H1 (cell line): ENCODE measurements around the gene ATP7B. TPM values are rescaled to one million over a fixed set of nuclear protein-coding genes. Genes with fewer than 3 reads are reported as not detected.

ENCODE experiments used
- CTCF ChIA-PET: fragments of 300-600 bp; sonication (Branson Sonifier 250); formaldehyde crosslinking; loops from one replicate; lab custom pipeline; 2021; ENCODE audit not compliant: partially characterized antibody; lab: Charles Lee
- POLR2A ChIA-PET: fragments of 300-600 bp; sonication (Branson Sonifier 250); formaldehyde crosslinking; loops from one replicate; lab custom pipeline; 2021; ENCODE audit warnings: inconsistent platforms; ENCODE audit not compliant: partially characterized antibody; lab: Charles Lee
- DNase-seq, 2 experiments: peaks; one replicate each; pipeline versions ENCODE4 v3.0.0 to v3.0.0-alpha.2; 2010 to 2022; ENCODE audit warnings: low spot score in 2 of 2, low read depth in 1 of 2, mixed read lengths in 1 of 2
- FAIRE-seq: peaks from 2 replicates; lab custom pipeline; 2011; peaks lifted over from hg19 to GRCh38; lab: Jason Lieb, UNC
- H2AFZ ChIP-seq: 2 replicates; pipeline ENCODE4 v1.8.1; 2012; ENCODE audit warnings: low read length, inconsistent platforms
- H2AK5ac ChIP-seq: 2 replicates; pipeline ENCODE4 v1.6.1; 2013; ENCODE audit warnings: low read depth, low read length
- H2BK120ac ChIP-seq: replicated peaks from 2 replicates; pipeline ENCODE3; 2013; ENCODE audit warnings: low read depth, low read length, inconsistent platforms
- H2BK12ac ChIP-seq: 2 replicates; pipeline ENCODE4 v1.6.1; 2013; ENCODE audit warnings: low read depth, low read length
- H2BK15ac ChIP-seq: 2 replicates; pipeline ENCODE4 v1.6.1; 2013; ENCODE audit warnings: low read length
- H2BK20ac ChIP-seq: 2 replicates; pipeline ENCODE4 v1.6.1; 2013; ENCODE audit warnings: low read length
- H2BK5ac ChIP-seq: 2 replicates; pipeline ENCODE4 v1.6.1; 2013; ENCODE audit warnings: low read depth, low read length
- H3K14ac ChIP-seq: 2 replicates; pipeline ENCODE4 v1.6.1; 2013; ENCODE audit warnings: inconsistent platforms; ENCODE audit not compliant: insufficient read length
- H3K18ac ChIP-seq: 2 replicates; pipeline ENCODE4 v1.6.1; 2013; ENCODE audit warnings: low read length; ENCODE audit errors: extremely low read depth
- H3K23ac ChIP-seq: 2 replicates; pipeline ENCODE4 v1.6.1; 2013; ENCODE audit warnings: inconsistent platforms; ENCODE audit not compliant: insufficient read length
- H3K23me2 ChIP-seq: 2 replicates; pipeline ENCODE4 v1.6.1; 2013; ENCODE audit warnings: low read depth, low read length
- H3K27ac ChIP-seq: 2 replicates; pipeline ENCODE4 v1.6.1; 2011; ENCODE audit warnings: low read depth, low read length, inconsistent platforms
- H3K27me3 ChIP-seq, 4 experiments: replicated peaks in 1 of 4; 1 replicate in 1 of 4; 2 replicates in 3 of 4; pipeline versions ENCODE4 v1.6.1 to v1.8.1; 2011 to 2013; ENCODE audit warnings: low read length in 3 of 4, mild to moderate bottlenecking in 3 of 4, inconsistent platforms in 2 of 4, mixed read lengths in 2 of 4, moderate library complexity in 1 of 4; ENCODE audit not compliant: control insufficient read depth in 3 of 4, insufficient read depth in 3 of 4; ENCODE audit errors: extremely low read depth in 1 of 4
- H3K36me3 ChIP-seq, 4 experiments: 2 replicates each; pipeline versions ENCODE4 v1.6.1 to v1.8.1; 2011 to 2013; ENCODE audit warnings: mild to moderate bottlenecking in 4 of 4, low read length in 3 of 4, moderate library complexity in 2 of 4, control low read depth in 1 of 4, inconsistent platforms in 1 of 4; ENCODE audit not compliant: insufficient read depth in 4 of 4, control insufficient read depth in 2 of 4
- H3K4ac ChIP-seq: replicated peaks from 2 replicates; pipeline ENCODE3; 2013; ENCODE audit warnings: low read length, low read depth, mixed read lengths, inconsistent platforms; ENCODE audit not compliant: insufficient read length
- H3K4me1 ChIP-seq, 4 experiments: replicated peaks in 1 of 4; 1 replicate in 1 of 4; 2 replicates in 3 of 4; pipeline versions ENCODE4 v1.6.1 to v1.8.1; 2011 to 2013; ENCODE audit warnings: low read length in 3 of 4, inconsistent platforms in 2 of 4, mixed read lengths in 1 of 4; ENCODE audit not compliant: insufficient read depth in 4 of 4, control insufficient read depth in 3 of 4
- H3K4me2 ChIP-seq, 2 experiments: 2 replicates each; pipeline versions ENCODE4 v1.6.1 to v1.8.1; 2011 to 2013; ENCODE audit warnings: low read depth in 2 of 2, low read length in 2 of 2, control low read depth in 1 of 2, inconsistent platforms in 1 of 2, mild to moderate bottlenecking in 1 of 2; ENCODE audit not compliant: insufficient read depth in 1 of 2
- H3K4me3 ChIP-seq, 4 experiments: fragments of 200-600, 300-600 bp in 1 of 4; sonication (generic), shearing (Covaris generic), sonication (Bioruptor Twin) in 1 of 4; 2 replicates each; pipeline versions ENCODE4 v1.5.1 to v1.8.1; 2011 to 2016; ENCODE audit warnings: low read length in 4 of 4, low read depth in 3 of 4, control low read depth in 2 of 4, inconsistent platforms in 2 of 4, mild to moderate bottlenecking in 2 of 4, mixed read lengths in 1 of 4, moderate library complexity in 1 of 4; ENCODE audit not compliant: insufficient read depth in 2 of 4; ENCODE audit errors: extremely low read depth in 1 of 4
- H3K56ac ChIP-seq: replicated peaks from 2 replicates; pipeline ENCODE3; 2013; ENCODE audit warnings: low read depth, mild to moderate bottlenecking, mixed read lengths, low read length, inconsistent platforms; ENCODE audit not compliant: insufficient read length
- H3K79me1 ChIP-seq: 2 replicates; pipeline ENCODE4 v1.6.1; 2013; ENCODE audit warnings: low read depth, low read length, control low read depth
- H3K79me2 ChIP-seq, 2 experiments: 2 replicates each; pipeline versions ENCODE4 v1.6.1 to v1.8.1; 2012 to 2013; ENCODE audit warnings: low read length in 2 of 2, mild to moderate bottlenecking in 2 of 2, inconsistent platforms in 1 of 2; ENCODE audit not compliant: insufficient read depth in 2 of 2, control insufficient read depth in 1 of 2
- H3K9ac ChIP-seq, 4 experiments: replicated peaks in 1 of 4; 1 replicate in 1 of 4; 2 replicates in 3 of 4; pipeline versions ENCODE4 v1.6.1 to v1.8.1; 2011 to 2013; ENCODE audit warnings: low read depth in 3 of 4, low read length in 3 of 4, control low read depth in 2 of 4, mild to moderate bottlenecking in 2 of 4, moderate library complexity in 2 of 4, inconsistent platforms in 1 of 4; ENCODE audit errors: extremely low read depth in 1 of 4
- H3K9me3 ChIP-seq, 2 experiments: 2 replicates each; pipeline versions ENCODE4 v1.6.1 to v1.8.1; 2012 to 2013; ENCODE audit warnings: mild to moderate bottlenecking in 2 of 2, moderate library complexity in 2 of 2, control low read depth in 1 of 2, inconsistent platforms in 1 of 2, low read depth in 1 of 2, low read length in 1 of 2, mixed read lengths in 1 of 2; ENCODE audit not compliant: insufficient read depth in 2 of 2
- H4K20me1 ChIP-seq, 2 experiments: replicated peaks in 1 of 2; 2 replicates each; pipeline versions ENCODE3 to v1.8.1; 2011 to 2013; ENCODE audit warnings: inconsistent platforms in 2 of 2, low read length in 2 of 2, mild to moderate bottlenecking in 1 of 2; ENCODE audit not compliant: insufficient read depth in 2 of 2, control insufficient read depth in 1 of 2
- H4K5ac ChIP-seq: 2 replicates; pipeline ENCODE4 v1.6.1; 2013; ENCODE audit warnings: low read length, low read depth, mixed read lengths, inconsistent platforms; ENCODE audit not compliant: insufficient read length
- H4K8ac ChIP-seq: 2 replicates; pipeline ENCODE4 v1.8.0; 2013; ENCODE audit warnings: mild to moderate bottlenecking, moderate library complexity, low read length, inconsistent platforms; ENCODE audit not compliant: insufficient read depth; ENCODE audit errors: extremely low read depth
- H4K91ac ChIP-seq: replicated peaks from 2 replicates; pipeline ENCODE3; 2013; ENCODE audit warnings: low read length, mixed read lengths, inconsistent platforms; ENCODE audit not compliant: insufficient read length
- CBX8 ChIP-seq: fragments of 300-800, 300-1000 bp; sonication (generic); IDR thresholded peaks from 2 replicates; pipeline ENCODE4 v1.7.1; 2016; ENCODE audit warnings: low read depth, low read length, borderline replicate concordance
- GTF2F1 ChIP-seq: IDR thresholded peaks from 2 replicates; pipeline ENCODE4 v1.6.1; 2012; ENCODE audit warnings: low read depth, low read length, improper control_type of control experiment, borderline replicate concordance
- HDAC6 ChIP-seq: IDR thresholded peaks from one replicate; pipeline ENCODE4 v1.7.1; 2012; ENCODE audit warnings: low read depth, mild to moderate bottlenecking, inconsistent platforms, low read length, moderate library complexity
- SP4 ChIP-seq: IDR thresholded peaks from 2 replicates; pipeline ENCODE4 v1.6.1; 2012; ENCODE audit warnings: low read length, inconsistent platforms
- TEAD4 ChIP-seq: IDR thresholded peaks from 2 replicates; pipeline ENCODE4 v1.6.1; 2012; ENCODE audit warnings: low read depth, low read length, inconsistent platforms, mixed read lengths
- YY1 ChIP-seq: IDR thresholded peaks from 2 replicates; pipeline ENCODE4 v1.6.1; 2011; ENCODE audit warnings: low read depth, mild to moderate bottlenecking, low read length
- WGBS, 2 experiments: shearing (Covaris generic) in 1 of 2; methylation state at CpG; one replicate each; pipeline versions ENCODE4 v1.1.6 to v1.1.7; 2013 to 2015; ENCODE audit warnings: low lambda C conversion rate in 2 of 2, mixed read lengths in 2 of 2, inconsistent platforms in 1 of 2, low coverage in 1 of 2, missing lambda C conversion rate in 1 of 2; ENCODE audit not compliant: insufficient replicate concordance in 2 of 2, insufficient coverage in 1 of 2, insufficient read length in 1 of 2; ENCODE audit errors: extremely low coverage in 1 of 2, missing lambda C conversion rate in 1 of 2; 5-methylcytosine and 5-hydroxymethylcytosine counted together
- polyA plus RNA-seq, 7 experiments: library from polyadenylated mRNA; depleted of rRNA in 3 of 7; stranded (reverse) in 5 of 7; unstranded in 2 of 7; fragments of >200 nt in 5 of 7; fragments of 200-250 nt in 2 of 7; gene quantifications; 1 replicate in 5 of 7; 2 replicates in 1 of 7; 4 replicates in 1 of 7; pipeline versions ENCODE4 v1.2.1 to v1.2.3, GENCODE V29; 2011 to 2013; ENCODE audit warnings: missing spikeins in 2 of 7, mixed read lengths in 2 of 7
- total RNA-seq: library from RNA; stranded (reverse); fragmentation: NEBNext Ultra II Directional; extraction: Animal tissue kit (Norgen Biotek cat#: 25700); gene quantifications from 2 replicates; pipeline ENCODE4 v1.2.1, GENCODE V29; 2021

Gene ATP7B
- total and polyA plus RNA-seq, 2 of the 8 experiments (the other 6 are each of a cell fraction or from before 2014, with no cell fraction given), result 4.1 to 9.2 TPM

DNA sequence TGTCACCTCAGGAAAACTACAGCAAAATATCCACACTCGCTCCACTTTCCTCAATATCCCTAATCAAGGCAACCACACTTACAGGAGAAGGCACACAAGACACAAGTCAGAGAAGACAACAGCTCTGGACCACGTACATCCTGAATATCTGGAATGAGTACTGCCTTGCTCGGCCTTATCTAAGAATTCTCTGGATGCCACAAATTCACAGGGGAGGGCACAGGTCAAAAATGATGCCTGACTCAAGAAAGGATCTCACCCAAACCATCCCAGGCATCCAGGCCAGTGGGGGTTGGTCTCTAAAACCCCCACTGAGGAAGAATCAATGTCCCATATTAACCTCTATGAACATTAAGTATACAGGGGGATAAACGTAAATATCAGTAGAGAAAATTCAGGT is 29.9 kb downstream of the ATP7B start:
- Histone ChIP-seq H3K4me1 (peaks cover 0 to 4% (median 2%) of the 10 kb centered on the region in 4 experiments; a peak in 4 of 7 replicates), H2BK120ac (no peak overlapping the region), H4K5ac (no peak overlapping the region), H2BK12ac (no peak overlapping the region; the same call in 1 of the 2 replicates), H3K4me2 (peak overlapping the region in 1 of 2 experiments; percentile 50; a peak in 2 of 4 replicates), H2BK20ac (no peak overlapping the region), H4K20me1 (no peaks in the 10 kb centered on the region), H2AFZ (no peak overlapping the region), H3K4ac (no peak overlapping the region), H3K36me3 (no peaks in the 10 kb centered on the region), H3K14ac (no peak overlapping the region), H3K23ac (no peak overlapping the region), H3K79me1 (no peaks in the 10 kb centered on the region; the same call in 1 of the 2 replicates), H2AK5ac (no peak overlapping the region), H3K27ac (no peak overlapping the region), H4K8ac (no peak overlapping the region), H3K79me2 (no peaks in the 10 kb centered on the region), H3K9ac (no peak overlapping the region), H3K56ac (no peak overlapping the region), H3K9me3 (0 out of 4 replicates have a peak, but pooled peaks cover 0 to 2% of the 10 kb centered on the region in 2 experiments), H2BK15ac (no peak overlapping the region), H4K91ac (no peak overlapping the region), H3K23me2 (no peaks in the 10 kb centered on the region), H3K18ac (no peak overlapping the region), H3K27me3 (no peaks in the 10 kb centered on the region), H3K4me3 (no peak overlapping the region), H2BK5ac (no peak overlapping the region)
- POLR2A ChIA-PET, result interaction anchor here (1.1 kb wide), 1 partner anchor 10 kb away, joined by 3 read pairs; no protein-coding TSS in a partner anchor
- FAIRE-seq, result no peak
- CTCF ChIA-PET, result interaction anchor here (0.6 to 3.2 kb wide), 3 partner anchors 20 to 152 kb away, joined by 3 to 13 read pairs (median 3); no protein-coding TSS in a partner anchor
- TF ChIP-seq HDAC6 (no peak), TEAD4 (peak; percentile 63; the same call in 1 of the 2 replicates), GTF2F1 (no peak), SP4 (no peak), YY1 (no peak), CBX8 (no peak)
- no peak for DNase-seq
- 85% methylated on average over 4 of the region's 4 CpGs; no CpG with 5 or more reads in 1 of the 2 experiments for WGBS, 2 experiments
